ENCODE measurements around the gene PIGM.

Gene PIGM

DNA sequence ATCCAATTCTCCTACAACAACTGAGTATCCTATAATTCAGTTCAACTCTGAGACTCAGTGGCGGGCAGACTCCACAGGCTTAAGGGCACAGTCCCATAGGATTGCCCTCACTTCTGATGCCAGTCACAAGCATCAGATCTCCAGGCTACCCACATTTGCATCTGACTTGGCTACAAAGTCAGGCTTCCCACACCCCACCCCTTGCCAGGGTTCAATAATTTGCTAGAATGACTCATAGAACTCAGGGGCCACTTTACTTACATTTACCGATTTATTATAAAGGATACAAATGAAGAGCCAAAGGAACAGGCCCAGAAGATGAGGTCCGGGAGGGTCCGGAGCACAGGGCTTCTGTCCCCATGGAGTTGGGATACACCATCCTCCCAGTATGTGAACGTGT lies 41.8 kb downstream of the PIGM start:
- Histone ChIP-seq H2AFZ (no peak overlapping the region), H3K79me2 (no peaks in the 10 kb centered on the region), H3K4me2 (ENCODE audit: low read length) (no peak overlapping the region), H3K27ac (no peak overlapping the region), H3K36me3 (ENCODE audit: control insufficient read depth, insufficient read depth, low read length) (no peaks in the 10 kb centered on the region), H3K27me3 (ENCODE audit: control insufficient read depth, insufficient read depth, low read length) (no peaks in the 10 kb centered on the region), H3K4me3 (ENCODE audit: low read depth, low read length) (no peak overlapping the region), H3K4me1 (no peaks in the 10 kb centered on the region), H3K9ac (no peak overlapping the region), H3K9me3 (ENCODE audit: control insufficient read depth, low read length) (no peaks in the 10 kb centered on the region)
- TF ChIP-seq, protein P1, sequence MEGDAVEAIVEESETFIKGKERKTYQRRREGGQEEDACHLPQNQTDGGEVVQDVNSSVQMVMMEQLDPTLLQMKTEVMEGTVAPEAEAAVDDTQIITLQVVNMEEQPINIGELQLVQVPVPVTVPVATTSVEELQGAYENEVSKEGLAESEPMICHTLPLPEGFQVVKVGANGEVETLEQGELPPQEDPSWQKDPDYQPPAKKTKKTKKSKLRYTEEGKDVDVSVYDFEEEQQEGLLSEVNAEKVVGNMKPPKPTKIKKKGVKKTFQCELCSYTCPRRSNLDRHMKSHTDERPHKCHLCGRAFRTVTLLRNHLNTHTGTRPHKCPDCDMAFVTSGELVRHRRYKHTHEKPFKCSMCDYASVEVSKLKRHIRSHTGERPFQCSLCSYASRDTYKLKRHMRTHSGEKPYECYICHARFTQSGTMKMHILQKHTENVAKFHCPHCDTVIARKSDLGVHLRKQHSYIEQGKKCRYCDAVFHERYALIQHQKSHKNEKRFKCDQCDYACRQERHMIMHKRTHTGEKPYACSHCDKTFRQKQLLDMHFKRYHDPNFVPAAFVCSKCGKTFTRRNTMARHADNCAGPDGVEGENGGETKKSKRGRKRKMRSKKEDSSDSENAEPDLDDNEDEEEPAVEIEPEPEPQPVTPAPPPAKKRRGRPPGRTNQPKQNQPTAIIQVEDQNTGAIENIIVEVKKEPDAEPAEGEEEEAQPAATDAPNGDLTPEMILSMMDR (IDR thresholded peaks at IDR 0.05): no peak

DNA sequence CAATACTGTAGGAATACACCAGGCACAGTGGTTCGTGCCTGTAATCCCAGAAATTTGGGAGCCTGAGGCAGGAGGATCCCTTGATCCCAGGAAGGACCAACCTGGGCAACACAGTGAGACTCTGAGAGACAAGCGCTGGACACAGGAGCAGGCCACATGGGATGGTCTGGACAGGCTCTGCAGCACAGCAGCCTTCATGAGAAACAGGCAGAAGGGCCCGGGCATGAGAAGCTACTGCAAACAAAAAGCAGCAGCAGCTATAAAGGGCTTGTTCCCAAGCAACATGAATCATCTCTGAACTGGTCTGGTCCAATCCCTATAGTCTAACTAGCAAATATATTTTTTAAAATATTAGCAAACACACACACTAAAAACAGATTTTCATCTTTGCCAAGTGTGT lies 42.2 kb downstream of the PIGM start:
- H3K4me2 ChIP-seq (ENCODE audit: low read length): no peak overlapping the region
- no peak overlapping the region for H3K4me3 ChIP-seq (ENCODE audit: low read depth, low read length)
- no peak overlapping the region for H3K27ac ChIP-seq
- no peak overlapping the region for H2AFZ ChIP-seq
- H3K4me1 ChIP-seq: no peaks in the 10 kb centered on the region
- H3K27me3 ChIP-seq (ENCODE audit: control insufficient read depth, insufficient read depth, low read length): no peaks in the 10 kb centered on the region
- H3K36me3 ChIP-seq (ENCODE audit: control insufficient read depth, insufficient read depth, low read length): no peaks in the 10 kb centered on the region
- H3K79me2 ChIP-seq: no peaks in the 10 kb centered on the region
- no peaks in the 10 kb centered on the region for H3K9me3 ChIP-seq (ENCODE audit: control insufficient read depth, low read length)
- H3K9ac ChIP-seq: no peak overlapping the region
- TF ChIP-seq, protein P1 (IDR thresholded peaks at IDR 0.05): no peak

DNA sequence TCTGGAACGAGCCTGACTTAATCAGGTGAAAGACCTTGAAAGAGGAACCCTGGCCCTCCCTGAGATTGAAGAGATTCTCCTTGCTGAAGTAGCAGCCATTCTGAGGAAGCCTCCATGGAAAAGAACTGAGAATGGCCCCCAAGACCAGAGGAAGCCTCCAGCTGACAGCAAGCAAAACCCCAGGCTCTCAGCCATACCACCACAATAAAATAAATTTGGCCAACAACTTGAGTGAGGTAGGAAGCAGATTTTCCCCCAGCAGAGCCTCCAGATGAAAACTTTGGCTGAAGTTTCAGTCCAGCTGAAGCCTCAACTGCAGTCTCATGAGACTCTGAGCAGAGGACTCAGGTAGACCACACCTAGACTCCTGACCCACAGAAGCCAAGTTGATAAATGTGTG lies 43.8 kb downstream of the PIGM start:
- Histone ChIP-seq H3K9me3 (ENCODE audit: control insufficient read depth, low read length) (no peaks in the 10 kb centered on the region), H3K27ac (no peak overlapping the region), H3K4me3 (ENCODE audit: low read depth, low read length) (no peak overlapping the region), H3K79me2 (no peaks in the 10 kb centered on the region), H2AFZ (no peak overlapping the region), H3K36me3 (ENCODE audit: control insufficient read depth, insufficient read depth, low read length) (no peaks in the 10 kb centered on the region), H3K4me1 (no peaks in the 10 kb centered on the region), H3K9ac (no peak overlapping the region), H3K4me2 (ENCODE audit: low read length) (no peak overlapping the region), H3K27me3 (ENCODE audit: control insufficient read depth, insufficient read depth, low read length) (no peaks in the 10 kb centered on the region)
- TF ChIP-seq, protein P1 (IDR thresholded peaks at IDR 0.05): no peak

DNA sequence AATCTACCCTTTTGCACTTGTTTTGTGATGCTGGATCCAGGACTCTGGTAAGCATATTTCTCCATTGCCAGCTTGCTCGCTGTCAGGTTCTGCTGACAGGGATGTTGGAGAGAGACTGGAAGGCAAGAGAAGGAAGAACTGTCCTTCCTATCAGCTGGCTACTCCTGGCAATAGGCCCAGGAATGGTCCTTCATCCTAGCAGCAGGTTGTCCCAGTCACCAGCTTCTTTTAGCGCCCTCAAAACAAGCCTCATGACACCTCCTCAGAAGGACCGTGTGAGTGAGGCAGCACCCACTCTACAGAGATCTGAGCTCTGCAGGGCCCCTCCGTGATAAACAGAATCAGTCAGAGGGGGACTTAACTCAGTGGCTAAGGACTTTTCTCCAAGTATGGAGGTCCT lies 44.6 kb downstream of the PIGM start:
- H3K4me1 ChIP-seq: no peaks in the 10 kb centered on the region
- TF ChIP-seq, protein P1 (IDR thresholded peaks at IDR 0.05): no peak
- no peaks in the 10 kb centered on the region for H3K36me3 ChIP-seq (ENCODE audit: control insufficient read depth, insufficient read depth, low read length)
- H3K4me2 ChIP-seq (ENCODE audit: low read length): no peak overlapping the region
- no peaks in the 10 kb centered on the region for H3K79me2 ChIP-seq
- no peak overlapping the region for H3K4me3 ChIP-seq (ENCODE audit: low read depth, low read length)
- no peak overlapping the region for H3K9ac ChIP-seq
- no peaks in the 10 kb centered on the region for H3K9me3 ChIP-seq (ENCODE audit: control insufficient read depth, low read length)
- H3K27me3 ChIP-seq (ENCODE audit: control insufficient read depth, insufficient read depth, low read length): no peaks in the 10 kb centered on the region
- no peak overlapping the region for H3K27ac ChIP-seq
- H2AFZ ChIP-seq: no peak overlapping the region

DNA sequence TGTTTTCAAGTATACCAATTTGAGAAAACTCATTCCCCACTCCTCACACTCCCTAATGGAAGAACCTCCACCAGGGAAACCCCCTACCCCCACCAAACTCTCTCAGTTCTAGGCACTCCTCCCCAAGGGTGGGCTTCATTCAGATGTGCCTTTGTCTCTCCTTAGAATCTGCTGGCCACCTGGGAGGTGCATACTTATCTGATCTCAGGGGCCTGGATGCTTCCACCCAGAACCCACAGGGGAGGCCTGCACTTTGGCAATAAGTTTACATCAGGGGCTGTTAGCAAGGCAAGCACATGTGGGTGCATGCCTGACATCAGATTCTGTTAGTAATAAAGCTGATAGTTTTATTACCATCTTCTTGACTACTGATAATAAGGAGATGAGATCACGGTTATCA lies 45.3 kb downstream of the PIGM start:
- H3K4me1 ChIP-seq: no peaks in the 10 kb centered on the region
- no peak overlapping the region for H3K4me2 ChIP-seq (ENCODE audit: low read length)
- no peak overlapping the region for H3K4me3 ChIP-seq (ENCODE audit: low read depth, low read length)
- no peaks in the 10 kb centered on the region for H3K79me2 ChIP-seq
- H3K9me3 ChIP-seq (ENCODE audit: control insufficient read depth, low read length): no peaks in the 10 kb centered on the region
- no peaks in the 10 kb centered on the region for H3K36me3 ChIP-seq (ENCODE audit: control insufficient read depth, insufficient read depth, low read length)
- no peaks in the 10 kb centered on the region for H3K27me3 ChIP-seq (ENCODE audit: control insufficient read depth, insufficient read depth, low read length)
- no peak overlapping the region for H3K9ac ChIP-seq
- no peak overlapping the region for H2AFZ ChIP-seq
- H3K27ac ChIP-seq: no peak overlapping the region
- TF ChIP-seq, protein P1 (IDR thresholded peaks at IDR 0.05): no peak

All from parathyroid adenoma (tissue), 2 donors.